ENCODE measurements around the gene ALDH3B2. TPM values are rescaled to one million over a fixed set of nuclear protein-coding genes. Genes with fewer than 3 reads are reported as not detected.

ALDH3B2 gene
- total RNA-seq, 4 donors from 2014 or later: 62.6 to 181 (median 120) TPM

DNA sequence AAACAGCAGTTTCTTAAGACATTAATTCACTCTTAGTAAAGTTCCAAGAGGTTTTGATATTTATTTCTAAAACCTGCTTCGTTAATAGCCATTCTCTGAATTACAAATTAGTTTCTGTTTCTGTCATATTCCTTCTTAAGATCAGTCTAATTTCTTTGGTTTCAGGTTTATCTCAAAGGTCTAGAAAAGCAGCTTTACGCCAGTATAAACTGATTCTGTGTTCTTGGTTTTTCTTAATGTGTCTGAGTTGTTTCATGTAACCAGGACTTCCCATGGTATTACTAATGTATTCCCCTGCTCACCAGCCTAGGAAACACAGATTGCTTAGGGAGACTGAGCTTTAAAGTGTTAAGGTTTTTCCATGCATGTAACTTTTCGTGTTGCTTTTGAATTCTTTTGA, 17.1 kb downstream of the ALDH3B2 start:
- Histone ChIP-seq H3K4me1 (peaks cover 7 to 41% (median 15%) of the 10 kb centered on the region in 3 donors), H3K27ac (peak overlapping the region; percentile 4 to 71 (median 32)), H3K27me3 (no peaks in the 10 kb centered on the region), H3K36me3 (no peaks in the 10 kb centered on the region), H3K9me3 (no peaks in the 10 kb centered on the region), H3K4me3 (no peak overlapping the region)
- DNase-seq: no peak
- TF ChIP-seq, protein P1, sequence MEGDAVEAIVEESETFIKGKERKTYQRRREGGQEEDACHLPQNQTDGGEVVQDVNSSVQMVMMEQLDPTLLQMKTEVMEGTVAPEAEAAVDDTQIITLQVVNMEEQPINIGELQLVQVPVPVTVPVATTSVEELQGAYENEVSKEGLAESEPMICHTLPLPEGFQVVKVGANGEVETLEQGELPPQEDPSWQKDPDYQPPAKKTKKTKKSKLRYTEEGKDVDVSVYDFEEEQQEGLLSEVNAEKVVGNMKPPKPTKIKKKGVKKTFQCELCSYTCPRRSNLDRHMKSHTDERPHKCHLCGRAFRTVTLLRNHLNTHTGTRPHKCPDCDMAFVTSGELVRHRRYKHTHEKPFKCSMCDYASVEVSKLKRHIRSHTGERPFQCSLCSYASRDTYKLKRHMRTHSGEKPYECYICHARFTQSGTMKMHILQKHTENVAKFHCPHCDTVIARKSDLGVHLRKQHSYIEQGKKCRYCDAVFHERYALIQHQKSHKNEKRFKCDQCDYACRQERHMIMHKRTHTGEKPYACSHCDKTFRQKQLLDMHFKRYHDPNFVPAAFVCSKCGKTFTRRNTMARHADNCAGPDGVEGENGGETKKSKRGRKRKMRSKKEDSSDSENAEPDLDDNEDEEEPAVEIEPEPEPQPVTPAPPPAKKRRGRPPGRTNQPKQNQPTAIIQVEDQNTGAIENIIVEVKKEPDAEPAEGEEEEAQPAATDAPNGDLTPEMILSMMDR (IDR thresholded peaks at IDR 0.05): no peak
- TF ChIP-seq POLR2A (IDR thresholded peaks at IDR 0.05): no peak
- 17 to 18% methylated on average over 3 of the region's 3 CpGs for WGBS, 2 donors
- intact Hi-C loops (cut with DNase I): no loop called here

DNA sequence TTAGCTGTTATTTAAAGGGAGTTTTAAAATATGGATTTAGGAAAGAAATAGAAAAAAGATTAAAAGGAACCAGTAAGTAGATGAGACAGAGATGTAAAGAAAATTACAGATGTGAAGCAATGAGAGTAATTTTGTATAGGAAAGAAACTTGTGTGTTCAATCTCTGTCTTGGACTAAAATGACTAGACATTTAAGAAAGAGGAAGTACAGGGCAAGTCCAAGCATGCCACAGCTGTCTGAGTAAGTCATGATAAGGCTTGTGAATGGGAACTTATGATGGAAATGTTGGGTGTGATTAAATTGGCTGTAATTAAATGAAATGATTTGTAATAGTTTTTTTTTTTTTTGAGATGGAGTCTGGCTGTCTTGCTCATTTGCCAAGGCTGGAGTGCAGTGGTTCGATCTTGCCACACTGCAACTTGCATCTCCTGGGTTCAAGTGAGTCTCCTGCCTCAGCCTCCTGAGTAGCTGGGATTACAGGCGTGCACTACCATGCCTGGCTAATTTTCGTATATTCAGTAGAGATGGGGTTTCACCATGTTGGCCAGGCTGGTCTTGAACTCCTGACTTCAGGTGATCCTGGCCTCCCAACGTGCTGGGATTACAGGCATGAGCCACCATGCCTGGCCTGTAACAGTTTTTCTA, 18.0 kb downstream of the ALDH3B2 start:
- Histone ChIP-seq H3K27me3 (no peaks in the 10 kb centered on the region), H3K9me3 (no peaks in the 10 kb centered on the region), H3K4me3 (no peak overlapping the region), H3K4me1 (peaks cover 7 to 44% (median 15%) of the 10 kb centered on the region in 3 donors), H3K36me3 (no peaks in the 10 kb centered on the region), H3K27ac (peak overlapping the region in 3 of 4 donors; percentile 4 to 49 (median 44))
- no peak for DNase-seq
- WGBS, 2 donors: 33 to 59% methylated on average over 4 of the region's 4 CpGs
- TF ChIP-seq, protein P1 (IDR thresholded peaks at IDR 0.05): no peak
- TF ChIP-seq POLR2A (IDR thresholded peaks at IDR 0.05): no peak
- intact Hi-C loops (cut with DNase I): no loop called here

DNA sequence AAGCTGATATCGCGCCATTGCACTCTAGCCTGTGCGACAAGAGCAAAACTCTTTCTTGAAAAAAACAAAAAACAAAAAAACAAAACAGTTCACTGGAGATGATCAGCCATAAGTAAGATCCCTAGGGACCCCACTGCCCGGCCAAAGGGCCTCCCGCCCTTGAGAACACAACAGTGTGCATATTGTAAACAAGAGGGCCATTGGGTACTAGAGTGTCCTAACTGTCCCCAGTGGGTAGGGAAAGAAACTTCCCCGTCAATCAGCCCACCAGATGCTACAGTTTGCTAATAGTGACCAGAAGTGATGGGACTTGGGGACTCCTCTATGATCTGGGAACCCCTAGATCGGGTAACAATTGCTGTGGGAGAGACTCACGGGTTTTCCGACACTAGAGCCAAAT, 20.2 kb downstream of the ALDH3B2 start:
- peaks cover 7 to 54% (median 15%) of the 10 kb centered on the region in 3 donors for H3K4me1 ChIP-seq
- H3K9me3 ChIP-seq: no peaks in the 10 kb centered on the region
- no peak overlapping the region for H3K27ac ChIP-seq
- intact Hi-C loops (cut with DNase I): no loop called here
- H3K27me3 ChIP-seq: peaks cover 0 to 14% (median 0%) of the 10 kb centered on the region in 4 donors
- DNase-seq: no peak
- TF ChIP-seq POLR2A (IDR thresholded peaks at IDR 0.05): no peak
- TF ChIP-seq, protein P1 (IDR thresholded peaks at IDR 0.05): no peak
- H3K4me3 ChIP-seq: no peak overlapping the region
- no peaks in the 10 kb centered on the region for H3K36me3 ChIP-seq
- WGBS, 2 donors: 72 to 75% methylated on average over 9 of the region's 9 CpGs

DNA sequence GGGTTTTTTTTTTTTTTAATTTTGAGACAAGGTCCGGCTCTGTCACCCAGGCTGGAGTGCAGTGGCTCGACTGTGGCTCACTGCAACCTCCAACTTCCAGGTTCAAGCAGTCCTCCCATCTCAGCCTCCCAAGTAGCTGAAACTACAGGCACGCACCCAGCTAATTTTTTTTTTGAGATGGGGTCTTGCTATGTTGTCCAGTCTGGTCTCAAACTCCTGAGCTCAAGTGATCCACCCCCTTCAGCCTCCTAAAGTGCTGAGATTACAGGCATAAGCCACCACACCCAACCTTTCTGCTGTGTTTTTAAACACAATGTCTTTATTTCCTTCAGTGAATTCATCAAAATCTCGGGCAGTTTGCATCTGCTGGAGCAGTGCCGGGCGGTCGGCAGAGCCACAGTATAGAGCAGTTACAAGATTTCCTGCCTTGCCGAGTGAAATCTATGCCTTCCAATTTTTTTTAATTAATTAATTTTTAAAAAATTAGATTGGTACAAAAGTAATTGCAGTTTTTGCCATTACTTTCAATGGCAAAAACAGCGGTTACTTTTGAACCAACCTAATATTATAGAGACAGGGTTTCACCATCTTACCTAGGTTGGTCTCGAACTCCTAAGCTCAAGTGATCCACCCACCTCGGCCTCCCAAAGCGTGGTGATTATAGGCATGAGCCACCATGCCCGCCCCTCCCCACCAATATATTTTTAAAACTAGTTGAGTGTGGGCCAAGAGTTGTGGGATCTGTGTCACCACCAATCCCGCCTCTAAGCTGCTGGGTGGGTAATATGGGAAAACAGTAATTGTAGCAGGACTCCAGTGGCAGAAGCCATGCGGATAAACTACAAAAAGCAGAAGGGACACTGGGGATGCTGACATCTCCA, 21.2 kb downstream of the ALDH3B2 start:
- Histone ChIP-seq H3K36me3 (no peaks in the 10 kb centered on the region), H3K4me3 (no peak overlapping the region), H3K27ac (no peak overlapping the region), H3K9me3 (no peaks in the 10 kb centered on the region), H3K4me1 (peaks cover 5 to 51% (median 12%) of the 10 kb centered on the region in 3 donors), H3K27me3 (peaks cover 0 to 23% (median 0%) of the 10 kb centered on the region in 4 donors)
- intact Hi-C loops (cut with DNase I): no loop called here
- DNase-seq: no peak
- no peak for TF ChIP-seq POLR2A (IDR thresholded peaks at IDR 0.05)
- TF ChIP-seq, protein P1 (IDR thresholded peaks at IDR 0.05): no peak
- WGBS, 2 donors: 81 to 85% methylated on average over 13 to 14 of the region's 15 CpGs
